ENCODE measurements around the gene SLC2A14. TPM values are rescaled to one million over a fixed set of nuclear protein-coding genes. Genes with fewer than 3 reads are reported as not detected.
"Not testable (repeated sequence)": the region's sequence is repeated elsewhere in the genome, so short reads cannot be mapped to it uniquely, and the experiment has no call there.

Gene SLC2A14
- total RNA-seq, 1 donor, result under 0.01 TPM

- H3K4me1 ChIP-seq (ENCODE audit: insufficient read depth, low read length), result no peaks in the 10 kb centered on the region
- no peaks in the 10 kb centered on the region for H4K20me1 ChIP-seq (ENCODE audit: insufficient read depth, low read length)
- no peak overlapping the region for H3K4me2 ChIP-seq (ENCODE audit: insufficient read depth, low read length)
- no peak for TF ChIP-seq CTCF (IDR thresholded peaks at IDR 0.05; ENCODE audit: extremely low read depth, low read depth, low read length)
- H3K27ac ChIP-seq (ENCODE audit: low read depth, low read length), result no peak overlapping the region
- H3K27me3 ChIP-seq (ENCODE audit: insufficient read depth, low read length), result peaks cover 12% of the 10 kb centered on the region
- no peak overlapping the region for H2AFZ ChIP-seq (ENCODE audit: low read length)
- no peaks in the 10 kb centered on the region for H3K9me3 ChIP-seq (ENCODE audit: low read depth, low read length)
- no peak for DNase-seq (ENCODE audit: insufficient read length, low spot score, missing footprints)
- H3K79me2 ChIP-seq (ENCODE audit: insufficient read depth, low read length), result no peaks in the 10 kb centered on the region
- H3K36me3 ChIP-seq (ENCODE audit: insufficient read depth, low read length), result no peaks in the 10 kb centered on the region
- H3K4me3 ChIP-seq (ENCODE audit: insufficient read depth, low read length), result no peak overlapping the region
These were observed 79.5 kb downstream of the SLC2A14 start for GRCh38 chr12:7793211-7793610.

- H3K4me1 ChIP-seq (ENCODE audit: insufficient read depth, low read length); H2AFZ ChIP-seq (ENCODE audit: low read length); H3K79me2 ChIP-seq (ENCODE audit: insufficient read depth, low read length); H4K20me1 ChIP-seq (ENCODE audit: insufficient read depth, low read length); H3K36me3 ChIP-seq (ENCODE audit: insufficient read depth, low read length); H3K9me3 ChIP-seq (ENCODE audit: low read depth, low read length); H3K27ac ChIP-seq (ENCODE audit: low read depth, low read length); H3K4me3 ChIP-seq (ENCODE audit: insufficient read depth, low read length); DNase-seq (ENCODE audit: insufficient read length, low spot score, missing footprints); H3K4me2 ChIP-seq (ENCODE audit: insufficient read depth, low read length): not testable (repeated sequence)
- H3K27me3 ChIP-seq (ENCODE audit: insufficient read depth, low read length), result peaks cover 16% of the 10 kb centered on the region
These were observed 83.7 kb downstream of the SLC2A14 start, which contains the start of gene NANOG for GRCh38 chr12:7788884-7789528. Gene NANOG (plus strand): TSS chr12:7789402. CDS start chr12:7789615, 213 bp downstream.

- Histone ChIP-seq H3K9me3 (ENCODE audit: low read depth, low read length) (no peaks in the 10 kb centered on the region), H2AFZ (ENCODE audit: low read length) (no peak overlapping the region), H4K20me1 (ENCODE audit: insufficient read depth, low read length) (no peaks in the 10 kb centered on the region), H3K27me3 (ENCODE audit: insufficient read depth, low read length) (peaks cover 16% of the 10 kb centered on the region), H3K4me2 (ENCODE audit: insufficient read depth, low read length) (no peak overlapping the region), H3K4me3 (ENCODE audit: insufficient read depth, low read length) (no peak overlapping the region), H3K36me3 (ENCODE audit: insufficient read depth, low read length) (no peaks in the 10 kb centered on the region), H3K4me1 (ENCODE audit: insufficient read depth, low read length) (no peaks in the 10 kb centered on the region), H3K27ac (ENCODE audit: low read depth, low read length) (no peak overlapping the region), H3K79me2 (ENCODE audit: insufficient read depth, low read length) (no peaks in the 10 kb centered on the region)
- no peak for TF ChIP-seq CTCF (IDR thresholded peaks at IDR 0.05; ENCODE audit: extremely low read depth, low read depth, low read length)
- no peak for DNase-seq (ENCODE audit: insufficient read length, low spot score, missing footprints)
These were observed 84.4 kb downstream of the SLC2A14 start for GRCh38 chr12:7788294-7788660.

- no peak for DNase-seq (ENCODE audit: insufficient read length, low spot score, missing footprints)
- Histone ChIP-seq H4K20me1 (ENCODE audit: insufficient read depth, low read length) (no peaks in the 10 kb centered on the region), H3K27me3 (ENCODE audit: insufficient read depth, low read length) (peaks cover 16% of the 10 kb centered on the region)
These were observed 85.0 kb downstream of the SLC2A14 start for GRCh38 chr12:7787574-7788293.

More at GRCh38 chr12:7787574-7788293, 85.0 kb downstream of the SLC2A14 start:
- Histone ChIP-seq H3K79me2 (ENCODE audit: insufficient read depth, low read length) (no peaks in the 10 kb centered on the region), H3K4me1 (ENCODE audit: insufficient read depth, low read length) (no peaks in the 10 kb centered on the region), H2AFZ (ENCODE audit: low read length) (no peak overlapping the region), H3K9me3 (ENCODE audit: low read depth, low read length) (no peaks in the 10 kb centered on the region), H3K36me3 (ENCODE audit: insufficient read depth, low read length) (no peaks in the 10 kb centered on the region), H3K27ac (ENCODE audit: low read depth, low read length) (no peak overlapping the region), H3K4me2 (ENCODE audit: insufficient read depth, low read length) (no peak overlapping the region), H3K4me3 (ENCODE audit: insufficient read depth, low read length) (no peak overlapping the region)
- TF ChIP-seq CTCF (IDR thresholded peaks at IDR 0.05; ENCODE audit: extremely low read depth, low read depth, low read length), result no peak

All from osteoblast (primary cell).